Ishikawa (cell line): ENCODE results near the gene SPNS1.

Experiments used
- EP300 ChIP-seq: IDR thresholded peaks from 2 replicates; pipeline ENCODE4 v1.6.1; 2012; ENCODE audit warnings: borderline replicate concordance
- FOXM1 ChIP-seq: IDR thresholded peaks from 2 replicates; pipeline ENCODE4 v1.6.1; 2012; ENCODE audit warnings: low read depth, borderline replicate concordance
- NFIC ChIP-seq: IDR thresholded peaks from 2 replicates; pipeline ENCODE4 v1.6.1; 2012
- RAD21 ChIP-seq: IDR thresholded peaks from 2 replicates; pipeline ENCODE4 v1.6.1; 2012; ENCODE audit warnings: low read depth
- REST ChIP-seq: IDR thresholded peaks from 2 replicates; pipeline ENCODE4 v1.6.1; 2012; ENCODE audit warnings: low read depth, mild to moderate bottlenecking
- TAF1 ChIP-seq: IDR thresholded peaks from 2 replicates; pipeline ENCODE4 v1.6.1; 2012; ENCODE audit warnings: low read depth, mild to moderate bottlenecking
- TCF12 ChIP-seq: IDR thresholded peaks from 2 replicates; pipeline ENCODE4 v1.6.1; 2012; ENCODE audit warnings: low read depth
- TEAD4 ChIP-seq: IDR thresholded peaks from 2 replicates; pipeline ENCODE4 v1.6.1; 2012
- YY1 ChIP-seq: IDR thresholded peaks from 2 replicates; pipeline ENCODE4 v1.6.1; 2012; ENCODE audit warnings: low read depth
- ZBTB7A ChIP-seq: IDR thresholded peaks from 2 replicates; pipeline ENCODE4 v1.6.1; 2012; ENCODE audit warnings: low read depth
- TF ChIP-seq, protein P1 (sequence below): IDR thresholded peaks from 2 replicates; pipeline ENCODE4 v1.6.1; 2012

DNA sequence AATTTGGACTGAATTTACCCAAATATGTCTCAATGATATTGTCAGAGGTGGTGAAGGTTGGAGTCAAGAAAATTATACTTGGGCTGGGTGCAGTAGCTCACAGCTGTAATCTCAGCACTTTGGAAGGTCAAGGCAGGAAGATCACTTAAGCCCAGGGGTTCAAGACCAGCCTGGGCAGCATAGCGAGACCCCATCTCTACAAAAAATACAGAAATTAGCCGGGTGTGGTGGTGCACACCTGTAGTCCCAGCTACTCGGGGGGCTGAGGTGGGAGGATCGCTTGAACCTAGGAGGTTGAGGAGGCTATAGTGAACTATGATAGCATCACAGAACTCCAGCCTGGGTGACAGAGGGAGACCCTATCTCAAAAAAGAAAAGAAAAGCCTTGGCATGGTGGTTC is 51.2 kb downstream of the SPNS1 start:
- no peak for TF ChIP-seq REST
- TF ChIP-seq YY1, result no peak
- no peak for TF ChIP-seq EP300
- no peak for TF ChIP-seq TAF1
- TF ChIP-seq TEAD4, result no peak
- TF ChIP-seq RAD21, result no peak
- no peak for TF ChIP-seq NFIC
- TF ChIP-seq ZBTB7A, result no peak
- no peak for TF ChIP-seq FOXM1
- TF ChIP-seq, protein P1, sequence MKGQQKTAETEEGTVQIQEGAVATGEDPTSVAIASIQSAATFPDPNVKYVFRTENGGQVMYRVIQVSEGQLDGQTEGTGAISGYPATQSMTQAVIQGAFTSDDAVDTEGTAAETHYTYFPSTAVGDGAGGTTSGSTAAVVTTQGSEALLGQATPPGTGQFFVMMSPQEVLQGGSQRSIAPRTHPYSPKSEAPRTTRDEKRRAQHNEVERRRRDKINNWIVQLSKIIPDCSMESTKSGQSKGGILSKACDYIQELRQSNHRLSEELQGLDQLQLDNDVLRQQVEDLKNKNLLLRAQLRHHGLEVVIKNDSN, result no peak
- no peak for TF ChIP-seq TCF12
